ENCODE data around the gene COG3. TPM values are rescaled to one million over a fixed set of nuclear protein-coding genes. Genes with fewer than 3 reads are reported as not detected.

COG3 gene
- total and polyA plus RNA-seq, 2 of the 13 experiments (the other 11 are each of a cell fraction or from before 2014, with no cell fraction given), result 37.8 to 47.5 TPM

DNA sequence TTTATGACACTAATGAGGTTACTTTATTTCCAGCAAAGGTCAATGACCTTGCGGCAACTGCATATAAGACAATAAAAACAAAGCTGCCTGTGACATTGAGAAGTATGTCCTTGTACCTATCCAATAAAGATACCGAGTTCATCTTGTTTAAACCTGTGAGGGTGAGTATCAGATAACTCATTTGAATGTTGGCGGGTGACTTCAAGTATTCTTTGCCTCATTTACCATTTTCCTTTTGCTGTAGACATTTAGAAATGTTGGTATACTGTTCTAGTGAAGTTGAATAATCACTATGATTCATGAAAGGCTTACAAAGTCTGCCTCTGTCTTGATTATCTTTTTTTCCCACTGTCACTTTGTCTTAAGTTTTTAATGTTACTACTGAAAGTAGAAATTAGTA, 65.0 kb downstream of the COG3 start:
- H3K27me3 ChIP-seq (ENCODE audit: control insufficient read depth in 1 of 2, insufficient read depth in 2 of 2, low read length in 2 of 2), result no peaks in the 10 kb centered on the region
- H2AFZ ChIP-seq (ENCODE audit: low read length), result no peak overlapping the region
- H3K36me3 ChIP-seq (replicated peaks in 1 of 2; ENCODE audit: control insufficient read depth in 1 of 2, insufficient read depth in 2 of 2, low read length in 2 of 2), result peaks cover 12 to 57% of the 10 kb centered on the region in 2 experiments
- no peak for FAIRE-seq
- no peaks in the 10 kb centered on the region for H3K9me3 ChIP-seq (ENCODE audit: low read length)
- intact Hi-C loops (cut with micrococcal nuclease; ENCODE audit: unreplicated experiment), result no loop called here
- BruUV-seq (replicated peaks), result no TSS peak
- DNase-seq (ENCODE audit: low spot score), result no peak
- H3K4me2 ChIP-seq (ENCODE audit: low read depth, low read length), result no peak overlapping the region
- no peak for TF ChIP-seq ZNF460 (CRISPR knock-in tag; IDR thresholded peaks at IDR 0.05; ENCODE audit: borderline replicate concordance)
- no peak for TF ChIP-seq SIN3A (IDR thresholded peaks at IDR 0.05; ENCODE audit: borderline replicate concordance, low read depth, low read length)
- TF ChIP-seq, protein P1, sequence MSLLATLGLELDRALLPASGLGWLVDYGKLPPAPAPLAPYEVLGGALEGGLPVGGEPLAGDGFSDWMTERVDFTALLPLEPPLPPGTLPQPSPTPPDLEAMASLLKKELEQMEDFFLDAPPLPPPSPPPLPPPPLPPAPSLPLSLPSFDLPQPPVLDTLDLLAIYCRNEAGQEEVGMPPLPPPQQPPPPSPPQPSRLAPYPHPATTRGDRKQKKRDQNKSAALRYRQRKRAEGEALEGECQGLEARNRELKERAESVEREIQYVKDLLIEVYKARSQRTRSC (CRISPR knock-in tag; IDR thresholded peaks at IDR 0.05; ENCODE audit: low read depth), result no peak
- TF ChIP-seq, protein P2, sequence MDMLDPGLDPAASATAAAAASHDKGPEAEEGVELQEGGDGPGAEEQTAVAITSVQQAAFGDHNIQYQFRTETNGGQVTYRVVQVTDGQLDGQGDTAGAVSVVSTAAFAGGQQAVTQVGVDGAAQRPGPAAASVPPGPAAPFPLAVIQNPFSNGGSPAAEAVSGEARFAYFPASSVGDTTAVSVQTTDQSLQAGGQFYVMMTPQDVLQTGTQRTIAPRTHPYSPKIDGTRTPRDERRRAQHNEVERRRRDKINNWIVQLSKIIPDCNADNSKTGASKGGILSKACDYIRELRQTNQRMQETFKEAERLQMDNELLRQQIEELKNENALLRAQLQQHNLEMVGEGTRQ (IDR thresholded peaks at IDR 0.05; ENCODE audit: low read depth, low read length), result no peak
- TF ChIP-seq, protein P2 (CRISPR knock-in tag; IDR thresholded peaks at IDR 0.05; ENCODE audit: borderline replicate concordance), result no peak
- no peak for TF ChIP-seq HNF4A (CRISPR knock-in tag; IDR thresholded peaks at IDR 0.05)
- TF ChIP-seq ZSCAN30 (CRISPR knock-in tag; IDR thresholded peaks at IDR 0.05), result no peak
- no peak for TF ChIP-seq ZNF83 (CRISPR knock-in tag; IDR thresholded peaks at IDR 0.05; ENCODE audit: borderline replicate concordance)
- TF ChIP-seq ELF4 (CRISPR knock-in tag; IDR thresholded peaks at IDR 0.05; ENCODE audit: borderline replicate concordance), result no peak
- no peak for TF ChIP-seq ZNF816 (CRISPR knock-in tag; IDR thresholded peaks at IDR 0.05; ENCODE audit: borderline replicate concordance)
- TF ChIP-seq, protein P3, sequence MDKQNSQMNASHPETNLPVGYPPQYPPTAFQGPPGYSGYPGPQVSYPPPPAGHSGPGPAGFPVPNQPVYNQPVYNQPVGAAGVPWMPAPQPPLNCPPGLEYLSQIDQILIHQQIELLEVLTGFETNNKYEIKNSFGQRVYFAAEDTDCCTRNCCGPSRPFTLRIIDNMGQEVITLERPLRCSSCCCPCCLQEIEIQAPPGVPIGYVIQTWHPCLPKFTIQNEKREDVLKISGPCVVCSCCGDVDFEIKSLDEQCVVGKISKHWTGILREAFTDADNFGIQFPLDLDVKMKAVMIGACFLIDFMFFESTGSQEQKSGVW (CRISPR knock-in tag; IDR thresholded peaks at IDR 0.05; ENCODE audit: borderline replicate concordance), result no peak
- no peak for TF ChIP-seq KDM2A (CRISPR knock-in tag; IDR thresholded peaks at IDR 0.05; ENCODE audit: borderline replicate concordance, low read depth)
- H3K79me2 ChIP-seq (ENCODE audit: insufficient read depth, low read length), result no peaks in the 10 kb centered on the region
- ChIA-PET CTCF (ENCODE audit: low intra/inter-chr PET ratio, low total read pairs) (no interaction called here), POLR2A (no interaction called here)
- H3K27ac ChIP-seq (ENCODE audit: extremely low read length, insufficient read depth, low read length), result no peak overlapping the region
- ATAC-seq, result no peak
- peaks cover 2% of the 10 kb centered on the region; the same call in 1 of the 2 replicates for H4K20me1 ChIP-seq (ENCODE audit: insufficient read depth, low read length)
- in situ Hi-C loops (cut with HindIII; ENCODE audit: extremely low pct_ligation_motif_present, low pct_unique_long_range_greater_than_20kb), result no loop called here
- 95% methylated on average over 3 of the region's 3 CpGs for WGBS (ENCODE audit: low lambda C conversion rate)
- peaks cover 36% of the 10 kb centered on the region for H3K4me1 ChIP-seq (ENCODE audit: insufficient read depth, low read length)
- no peak overlapping the region for H3K9ac ChIP-seq (ENCODE audit: insufficient read depth, low read depth, low read length)
- no peak overlapping the region for H3K4me3 ChIP-seq (replicated peaks in 1 of 3; ENCODE audit: insufficient read depth in 1 of 3, low read depth in 2 of 3, low read length in 3 of 3)
